Middle frontal gyrus (tissue), 1 donor: ENCODE measurements around the gene PTK6.

Experiments used
- DNase-seq: peaks from one replicate; pipeline ENCODE4 v3.0.0-alpha.2; 2015; ENCODE audit warnings: low spot score; ENCODE audit errors: extremely low spot score

The PTK6 gene

DNA sequence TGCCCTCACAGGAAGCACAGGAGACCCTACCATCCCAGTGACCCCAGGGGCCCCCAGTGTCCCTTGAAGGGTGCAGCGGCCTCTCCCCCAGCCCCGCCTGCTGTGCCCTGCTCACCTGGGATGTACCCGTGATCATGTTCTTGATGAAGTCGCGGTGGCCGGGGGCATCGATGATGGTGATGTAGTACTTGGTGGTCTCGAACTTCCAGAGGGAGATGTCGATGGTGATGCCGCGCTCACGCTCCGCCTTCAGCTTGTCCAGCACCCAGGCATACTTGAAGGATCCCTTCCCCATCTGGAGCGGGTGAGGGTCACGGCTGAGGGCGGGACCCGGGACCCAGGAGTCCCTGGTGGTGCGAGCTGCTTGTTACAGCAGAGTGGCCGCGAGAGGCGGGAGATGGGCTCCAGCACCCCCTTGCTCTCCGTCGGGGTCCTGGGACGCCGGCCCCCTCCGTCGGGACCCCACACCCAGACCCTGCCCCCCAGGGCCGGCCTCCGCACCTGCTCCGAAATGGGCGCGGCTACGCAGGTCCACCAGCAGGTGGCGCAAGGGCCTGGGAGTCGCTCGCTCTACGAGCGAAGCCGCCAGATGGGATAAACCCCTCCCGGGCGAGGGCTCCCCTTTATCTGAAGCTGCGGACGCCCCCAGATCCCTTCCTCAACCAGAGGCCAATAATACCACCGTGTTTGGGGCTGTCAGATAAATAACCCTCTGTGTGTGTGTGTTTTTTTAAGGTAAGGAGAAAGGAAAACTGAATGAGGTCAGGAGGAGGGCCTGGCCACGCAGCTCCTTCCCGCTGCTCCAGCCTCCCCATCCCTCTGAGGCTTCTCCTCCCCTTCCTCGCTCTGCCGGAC, 41.2 kb downstream of the PTK6 start:
- DNase-seq = no peak

DNA sequence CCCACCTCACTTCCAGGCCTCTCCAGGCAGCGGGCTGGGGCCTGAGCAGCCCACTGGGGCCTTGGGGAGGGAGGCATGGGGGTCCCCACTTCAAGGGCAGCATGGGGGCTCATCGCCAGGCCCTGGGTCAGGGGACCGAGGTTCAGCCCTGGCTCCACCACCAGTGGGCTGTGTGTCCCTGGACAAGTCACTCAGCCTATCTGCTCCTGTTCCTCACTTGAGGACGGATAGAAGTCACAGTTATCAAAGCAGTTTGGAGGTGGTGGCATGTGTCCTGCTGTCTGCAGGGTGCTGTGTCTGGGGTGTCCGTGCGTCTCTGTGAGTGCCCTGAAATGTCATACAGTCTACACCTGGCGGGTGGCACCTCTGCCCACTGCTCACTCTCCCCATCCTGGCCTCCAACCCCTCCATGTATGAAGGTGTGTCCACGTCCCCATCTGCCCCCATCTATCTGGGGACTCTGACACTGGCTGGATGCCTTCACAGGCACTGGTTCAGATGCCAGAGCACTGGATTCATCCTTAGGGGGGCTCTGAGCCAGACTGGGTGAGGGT, 41.9 kb downstream of the PTK6 start:
- no peak for DNase-seq

DNA sequence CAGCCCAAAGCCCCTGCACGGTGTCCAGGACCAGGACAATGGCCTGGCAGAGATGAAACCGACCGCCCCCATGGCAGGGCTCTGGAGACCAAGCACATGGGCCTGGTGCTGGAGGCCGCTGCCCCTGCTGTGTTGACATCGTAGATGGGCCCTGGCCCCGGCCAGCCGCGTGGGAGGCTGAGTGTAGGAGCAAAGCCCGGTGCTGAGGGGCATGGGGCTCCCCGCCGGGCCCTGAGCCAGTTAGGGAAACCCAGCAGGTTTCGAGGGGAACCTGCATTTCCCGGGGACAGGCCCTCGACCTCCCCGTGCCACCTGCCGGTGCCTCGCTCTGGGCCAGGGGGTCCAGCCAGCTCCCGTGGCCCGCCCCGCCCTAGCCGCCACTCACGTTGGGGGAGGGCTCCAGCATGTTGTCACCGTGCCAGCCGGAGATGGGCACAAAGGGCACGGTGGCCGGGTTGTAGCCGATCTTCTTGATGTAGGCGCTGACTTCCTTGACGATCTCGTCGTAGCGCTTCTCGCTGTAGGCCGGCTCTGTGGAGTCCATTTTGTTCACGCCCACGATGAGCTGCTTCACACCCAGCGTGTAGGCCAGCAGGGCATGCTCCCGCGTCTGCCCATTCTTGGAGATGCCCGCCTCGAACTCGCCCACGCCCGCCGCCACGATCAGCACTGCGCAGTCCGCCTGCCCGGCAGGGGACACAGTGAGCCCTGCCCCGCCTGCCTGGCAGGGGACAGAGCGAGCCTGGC, 42.6 kb downstream of the PTK6 start:
- DNase-seq = no peak

DNA sequence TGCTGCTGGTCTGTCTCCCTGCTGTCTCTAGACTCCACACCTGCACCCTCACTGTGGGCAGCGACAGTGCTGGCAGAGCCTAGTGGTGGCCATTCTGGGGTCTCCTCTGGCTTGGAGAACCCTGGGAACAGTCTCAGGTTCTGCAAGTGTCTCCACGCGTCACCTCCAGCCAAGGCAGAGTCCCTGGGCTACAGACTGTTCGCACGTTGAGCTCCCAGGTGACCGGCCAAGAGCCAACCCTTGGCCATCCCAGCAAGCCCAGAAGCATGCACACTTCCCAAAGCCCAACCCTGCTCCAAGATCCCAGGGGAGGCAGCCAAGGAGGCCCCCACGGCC, 43.1 kb downstream of the PTK6 start:
- no peak for DNase-seq

DNA sequence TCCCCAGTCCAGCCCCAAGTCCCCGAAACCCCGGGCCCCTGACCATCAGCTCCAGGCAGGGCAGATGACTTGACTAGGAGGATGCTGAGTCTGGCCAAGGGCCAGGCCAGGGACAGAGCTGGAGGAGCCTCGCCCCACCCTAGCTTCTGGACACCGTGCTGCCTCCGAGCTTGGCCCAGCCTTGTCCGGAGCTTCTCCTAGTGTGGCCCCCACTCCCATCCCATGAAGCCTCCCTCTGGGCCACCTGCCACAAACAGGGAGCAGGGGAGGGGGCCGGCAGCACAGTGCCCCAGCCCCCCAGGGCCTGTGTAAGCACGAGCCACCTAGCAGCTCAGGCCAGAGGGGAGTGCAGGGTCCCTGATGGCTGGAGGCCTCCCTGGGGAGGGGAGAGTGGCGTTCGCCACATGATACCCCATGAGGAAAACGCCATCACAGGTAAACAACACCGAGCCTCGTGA, 43.6 kb downstream of the PTK6 start:
- no peak for DNase-seq

DNA sequence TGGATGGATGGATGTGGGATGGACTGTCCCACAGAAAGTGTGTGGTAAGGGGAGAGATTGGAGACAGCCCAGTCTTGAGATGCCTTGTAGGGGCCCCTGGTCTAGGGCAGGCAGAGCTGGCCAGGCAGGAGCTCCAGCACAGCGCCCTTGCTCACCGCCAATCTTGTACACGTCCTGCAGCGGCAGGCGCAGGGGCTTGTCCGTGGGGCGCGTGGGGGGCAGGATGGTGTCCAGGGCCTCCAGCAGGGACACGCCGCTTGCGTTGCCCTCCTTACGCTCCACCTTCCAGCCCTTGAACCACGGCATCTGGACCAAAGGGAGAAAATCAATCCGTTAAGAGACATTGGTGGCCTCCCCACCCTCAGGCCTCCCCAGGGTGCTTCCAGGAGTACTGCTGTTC, 44.2 kb downstream of the PTK6 start:
- no peak for DNase-seq

DNA sequence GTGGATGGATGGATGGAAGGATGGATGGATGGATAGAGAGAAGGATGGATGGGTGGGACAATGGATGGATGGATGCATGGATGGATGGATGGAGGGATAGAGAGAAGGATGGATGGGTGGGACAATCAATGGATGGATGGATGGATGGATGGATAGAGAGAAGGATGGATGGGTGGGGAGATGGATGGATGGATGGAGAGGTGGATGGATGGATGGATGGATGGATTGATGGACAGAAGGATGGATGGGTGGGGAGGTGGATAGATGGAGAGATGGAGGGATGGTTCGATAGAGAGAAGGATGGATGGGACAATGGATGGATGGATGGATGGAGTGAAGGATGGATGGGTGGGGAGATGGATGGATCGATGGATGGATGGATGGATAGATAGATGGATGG, 44.7 kb downstream of the PTK6 start:
- no peak for DNase-seq

DNA sequence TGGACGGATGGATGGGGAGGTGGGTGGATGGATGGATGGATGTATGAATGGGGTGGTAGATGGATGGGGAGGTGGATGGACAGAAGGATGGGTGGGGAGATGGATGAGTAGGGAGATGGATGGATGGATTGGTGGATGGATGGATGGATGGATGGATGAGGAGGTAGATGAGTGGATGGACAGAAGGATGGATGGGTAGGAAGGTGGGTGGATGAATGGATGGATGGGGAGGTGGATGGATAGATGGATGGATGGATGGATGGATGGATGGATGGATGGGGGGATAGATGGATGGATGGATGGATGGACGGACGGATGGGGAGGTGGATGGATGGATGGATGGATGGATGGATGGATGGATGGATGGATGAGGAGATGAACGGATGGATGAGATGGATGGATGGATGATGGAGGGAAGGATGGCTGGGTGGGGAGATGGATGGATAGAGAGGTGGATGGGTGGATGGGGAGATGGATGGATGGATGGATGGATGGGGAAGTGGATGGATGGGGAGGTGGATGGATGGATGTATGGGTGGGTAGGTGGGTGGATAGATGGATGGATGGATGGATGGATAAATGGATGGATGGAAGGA, 45.4 kb downstream of the PTK6 start:
- no peak for DNase-seq

DNA sequence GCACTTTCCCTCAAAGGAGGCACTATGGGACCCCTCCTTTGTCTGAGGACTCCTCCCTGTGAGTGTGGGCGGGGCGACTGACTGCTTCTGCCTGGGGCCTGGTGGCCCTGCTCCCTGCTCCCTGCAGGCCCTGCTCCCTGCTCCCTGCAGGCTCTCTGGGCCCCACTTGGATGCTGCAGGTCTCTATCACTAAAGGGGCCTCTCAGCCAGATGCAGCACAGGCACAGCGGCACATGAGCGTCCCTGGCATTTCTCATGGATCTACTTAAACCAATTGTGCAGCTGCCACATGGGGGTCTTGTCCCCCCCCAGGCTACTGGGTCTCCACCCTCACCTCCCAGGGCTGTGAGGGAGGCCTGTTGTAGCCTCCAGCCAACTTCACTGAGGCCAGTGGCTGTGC, 46.1 kb downstream of the PTK6 start:
- DNase-seq = no peak

DNA sequence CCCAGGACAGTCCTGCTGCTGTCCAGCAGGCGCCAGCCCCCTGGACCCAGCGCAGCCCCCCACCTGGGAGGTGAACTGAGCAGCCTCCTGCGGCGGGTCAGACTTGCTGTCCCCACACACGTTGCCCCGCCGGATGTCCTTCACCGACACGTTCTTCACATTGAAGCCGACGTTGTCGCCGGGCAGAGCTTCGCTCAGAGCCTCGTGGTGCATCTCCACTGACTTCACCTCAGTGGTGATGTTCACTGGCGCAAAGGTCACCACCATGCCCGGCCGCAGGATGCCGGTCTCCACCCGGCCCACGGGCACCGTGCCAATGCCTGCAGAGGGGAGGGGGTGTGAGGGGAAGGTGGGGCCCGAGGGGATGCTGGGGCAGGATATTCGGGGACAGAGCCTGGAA, 46.8 kb downstream of the PTK6 start:
- DNase-seq = no peak

DNA sequence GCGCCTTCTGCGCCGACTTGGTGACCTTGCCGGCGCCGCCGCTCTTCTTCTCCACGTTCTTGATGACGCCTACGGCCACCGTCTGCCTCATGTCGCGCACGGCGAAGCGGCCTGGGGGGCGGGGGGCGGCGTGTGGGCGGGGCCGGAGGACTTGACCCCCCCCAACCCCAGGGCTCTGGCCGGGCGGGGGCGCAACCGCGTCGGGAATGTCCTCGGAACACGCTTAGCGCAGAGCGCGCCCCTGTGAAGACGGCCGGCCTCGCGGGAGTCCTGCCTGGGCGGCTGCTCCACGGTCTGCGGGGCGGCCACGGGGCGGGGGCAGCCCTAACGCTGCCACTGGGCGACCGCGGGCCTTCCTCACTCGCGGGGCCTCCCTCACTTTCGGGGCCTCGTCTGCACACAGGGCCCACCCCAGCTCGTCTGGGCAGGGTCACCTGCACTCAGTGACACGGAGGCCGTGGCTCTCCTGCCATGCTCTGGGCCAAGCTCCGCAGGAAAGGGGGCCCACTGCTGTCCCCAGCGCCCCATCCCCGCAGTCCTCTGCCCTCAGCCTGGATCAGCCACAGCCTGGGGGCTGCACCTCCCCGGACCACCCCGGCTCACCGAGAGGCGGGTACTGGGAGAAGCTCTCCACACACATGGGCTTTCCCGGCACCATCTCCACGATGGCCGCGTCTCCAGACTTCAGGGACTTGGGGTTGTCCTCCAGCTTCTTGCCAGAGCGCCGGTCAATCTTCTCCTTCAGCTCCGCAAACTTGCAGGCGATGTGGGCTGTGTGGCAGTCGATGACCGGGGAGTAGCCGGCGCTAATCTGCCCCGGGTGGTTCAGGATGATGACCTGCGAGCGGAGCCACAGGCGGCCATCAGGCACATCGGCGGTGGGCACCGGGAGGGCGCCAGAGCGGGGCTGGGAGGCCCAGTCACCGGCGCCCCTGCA, 48.6 kb downstream of the PTK6 start:
- DNase-seq = no peak

DNA sequence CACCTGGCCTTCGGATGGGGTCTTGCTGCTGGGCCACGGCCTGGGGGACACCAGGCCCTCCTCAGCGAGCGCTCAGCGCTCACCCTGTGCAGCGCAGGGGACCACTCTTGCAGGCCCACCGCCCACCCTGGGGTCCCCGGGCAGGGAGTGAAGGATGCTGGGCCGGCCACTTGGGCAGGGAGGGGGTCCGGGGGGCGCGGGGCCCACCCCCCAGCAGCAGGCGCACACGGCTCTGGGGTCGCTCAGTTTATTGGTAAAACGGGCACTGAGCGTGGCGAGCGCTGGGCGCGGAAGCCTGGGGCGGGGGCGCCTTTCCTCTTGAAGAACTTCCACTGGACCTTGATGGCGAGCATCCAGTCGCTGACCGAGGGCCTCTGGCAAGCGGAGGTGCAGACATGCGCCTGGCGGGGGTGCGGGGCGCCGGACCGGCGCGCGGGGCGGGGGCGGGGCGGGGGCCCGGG, 49.4 kb downstream of the PTK6 start:
- no peak for DNase-seq

DNA sequence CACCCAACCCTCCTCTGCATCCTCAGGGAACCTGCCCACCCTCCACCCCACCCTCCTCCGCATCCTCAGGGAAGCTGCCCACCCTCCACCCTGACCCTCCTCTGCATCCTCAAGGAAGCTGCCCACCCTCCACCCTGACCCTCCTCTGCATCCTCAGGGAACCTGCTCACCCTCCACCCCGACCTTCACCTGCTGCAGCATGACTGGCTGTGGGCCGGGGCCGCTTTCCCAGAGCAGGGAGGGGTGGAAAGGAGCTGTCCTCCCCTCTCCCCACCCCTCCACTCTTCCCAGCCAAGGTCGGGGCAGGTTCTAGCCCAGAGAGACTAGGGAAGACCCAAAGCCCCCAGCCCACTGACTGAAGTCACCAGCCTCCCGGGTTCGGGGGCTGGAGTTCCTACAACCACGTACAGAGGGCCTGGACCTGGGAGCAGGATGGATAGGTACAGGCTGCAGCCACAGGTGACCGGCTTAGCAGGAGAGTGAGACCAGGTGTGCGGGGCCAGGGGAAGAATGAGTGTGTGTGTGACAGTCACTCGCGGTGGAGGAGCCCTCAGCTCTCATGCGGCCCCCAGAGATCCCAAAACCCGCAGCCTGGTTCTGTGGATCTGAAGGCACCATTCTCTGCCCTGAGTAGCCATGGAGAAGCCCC, 49.9 kb downstream of the PTK6 start:
- DNase-seq = no peak

DNA sequence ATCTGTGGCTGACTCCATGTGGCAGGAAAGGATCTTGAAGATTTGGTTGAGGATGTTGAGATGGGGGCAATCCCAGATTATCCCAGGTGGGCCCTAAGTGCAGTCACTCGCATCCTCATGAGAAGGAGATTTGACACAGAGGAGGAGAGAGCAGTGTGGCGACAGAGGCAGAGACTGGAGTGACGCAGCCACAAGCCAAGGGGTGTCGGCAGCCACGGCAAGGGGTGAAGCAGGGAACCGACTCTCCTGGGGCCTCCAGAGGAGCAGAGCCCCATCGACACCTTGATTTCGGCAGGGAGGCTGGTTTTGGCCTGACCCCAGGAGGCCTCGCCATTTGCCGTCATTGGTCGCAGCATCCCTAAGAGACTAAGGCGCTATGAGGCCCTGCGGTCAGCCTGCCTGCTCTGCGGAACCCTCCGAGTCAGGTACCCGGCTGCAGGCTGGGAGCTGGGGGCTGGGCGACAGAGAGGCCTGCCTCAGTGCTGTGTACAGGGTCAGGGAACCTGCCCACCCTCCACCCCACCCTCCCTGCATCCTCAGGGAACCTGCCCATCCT, 50.8 kb downstream of the PTK6 start:
- DNase-seq = no peak

DNA sequence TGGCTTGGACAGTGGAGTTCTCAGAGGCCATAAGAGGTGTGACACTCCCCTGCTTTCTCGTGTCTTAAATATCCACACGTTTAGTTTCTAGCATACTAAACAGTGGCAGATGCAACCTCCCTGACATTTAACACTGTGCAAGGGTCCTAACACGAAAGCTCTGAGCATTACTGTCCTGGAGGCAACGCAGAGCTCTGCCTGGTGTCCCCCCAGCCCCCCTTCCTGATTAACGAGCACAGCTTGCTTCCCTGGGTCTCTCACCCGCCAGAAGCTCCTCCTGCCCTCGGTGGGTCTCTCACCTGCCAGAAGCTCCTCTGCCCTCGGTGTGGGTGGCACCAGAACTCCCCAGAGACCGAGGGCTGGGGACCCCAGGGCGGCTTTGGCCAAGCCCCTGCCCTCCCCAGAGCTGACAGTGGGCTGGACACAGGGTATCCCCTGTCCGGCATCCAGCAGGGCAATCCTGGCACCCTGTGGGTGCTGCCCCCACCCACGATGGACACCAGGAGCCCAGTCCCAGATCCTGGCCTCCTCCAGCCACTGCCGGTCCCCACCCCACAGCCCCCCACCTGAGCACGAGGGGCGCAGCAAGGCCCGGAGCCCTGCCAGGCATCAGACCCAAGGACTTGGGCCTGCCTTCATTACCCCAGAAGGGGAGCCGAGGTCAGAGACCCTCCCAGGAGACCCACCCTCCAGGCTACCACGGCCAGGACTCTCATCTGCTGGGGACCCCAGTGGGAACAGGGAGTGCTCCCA, 52.3 kb downstream of the PTK6 start:
- no peak for DNase-seq

DNA sequence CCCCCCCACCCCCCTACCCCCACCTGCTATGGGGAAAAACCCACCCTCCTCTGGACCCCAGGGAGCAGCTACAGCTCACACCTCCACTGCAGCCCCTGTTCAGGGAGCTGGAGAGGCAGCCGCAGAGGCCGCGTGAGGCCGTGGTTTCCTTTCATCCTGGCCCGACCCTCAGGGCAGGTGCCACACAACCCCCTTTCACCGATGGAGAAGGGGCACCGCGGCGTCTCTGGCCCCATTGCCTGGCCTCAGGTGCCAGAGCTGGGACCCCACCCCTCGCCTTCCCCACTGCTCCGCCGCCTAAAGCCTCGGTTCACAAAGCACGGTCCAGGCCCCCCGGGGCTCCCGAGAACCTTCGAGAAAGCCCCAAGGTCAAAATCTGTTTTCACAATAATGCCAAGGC, 52.9 kb downstream of the PTK6 start:
- DNase-seq = no peak

DNA sequence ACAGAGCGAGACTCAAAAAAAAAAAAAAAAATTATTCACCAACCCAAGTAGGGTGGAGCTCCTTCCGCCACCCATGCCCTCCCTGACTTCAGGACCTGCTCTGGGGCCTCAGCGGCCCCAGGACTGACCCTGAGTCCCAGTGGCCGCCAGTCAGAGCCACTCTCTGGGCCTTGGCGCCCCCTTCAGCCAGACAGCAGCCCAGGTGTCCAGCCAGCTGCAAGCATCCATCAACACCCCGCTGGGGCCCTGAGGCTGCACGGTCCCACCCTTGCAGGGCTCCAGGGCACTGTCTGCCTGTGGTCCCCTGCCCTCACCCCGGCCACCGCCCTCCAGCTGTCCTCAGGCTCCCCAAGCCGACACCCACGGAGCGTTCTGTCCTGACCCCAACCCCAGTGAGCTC, 53.3 kb downstream of the PTK6 start:
- no peak for DNase-seq

DNA sequence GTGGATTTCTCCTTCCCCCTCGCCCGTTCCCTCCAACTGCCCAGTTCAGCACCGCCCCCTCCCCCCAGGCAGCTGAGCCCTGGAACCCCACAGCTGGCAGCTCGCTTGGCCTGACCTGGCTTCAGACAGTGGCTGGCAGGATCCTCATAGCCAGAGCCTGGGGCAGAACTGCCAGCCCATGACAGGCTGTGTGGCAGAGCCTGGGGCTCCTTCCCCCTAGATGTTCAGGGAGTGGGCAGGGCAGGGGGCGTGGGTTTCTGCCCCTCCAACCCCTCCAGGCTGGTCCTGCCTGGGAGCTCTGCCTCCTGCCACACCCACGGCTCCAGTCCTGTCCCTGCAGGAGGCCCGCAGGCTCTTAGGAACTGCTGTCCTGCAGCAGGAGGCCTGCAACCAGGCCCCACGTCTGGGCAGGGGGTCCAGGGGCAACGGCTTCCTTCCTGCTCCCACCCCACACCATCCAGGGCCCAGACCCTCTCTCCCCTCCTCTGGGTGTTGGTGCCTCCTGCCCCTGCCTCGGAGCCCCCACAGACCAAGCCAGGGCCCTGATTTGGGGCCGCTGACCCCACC, 55.1 kb downstream of the PTK6 start:
- DNase-seq = no peak

DNA sequence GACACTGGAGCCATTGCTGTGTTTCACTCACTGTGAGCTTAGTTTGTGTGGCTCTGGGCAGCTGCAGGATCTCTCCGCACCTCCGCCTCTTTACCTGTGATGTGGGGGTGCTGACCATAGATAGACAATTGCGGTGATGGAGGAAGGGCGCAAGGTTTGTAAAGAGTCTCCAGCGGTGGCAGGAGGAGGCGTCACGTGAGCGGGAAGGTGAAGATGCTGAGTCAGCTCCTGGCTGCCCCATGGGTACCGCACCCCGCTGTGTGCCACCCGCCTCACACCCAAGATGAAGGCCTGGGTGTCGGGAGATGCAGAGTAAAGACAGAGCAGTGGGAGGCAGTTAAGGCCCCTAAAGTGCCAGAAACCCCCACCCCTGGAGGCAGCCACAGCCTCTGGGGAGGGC, 55.7 kb downstream of the PTK6 start:
- DNase-seq = no peak
